Measurements from ENCODE around the gene TH. TPM values are rescaled to one million over a fixed set of nuclear protein-coding genes. Genes with fewer than 3 reads are reported as not detected.

Gene TH
- total RNA-seq, 1 experiment from 2014 or later = not detected

DNA sequence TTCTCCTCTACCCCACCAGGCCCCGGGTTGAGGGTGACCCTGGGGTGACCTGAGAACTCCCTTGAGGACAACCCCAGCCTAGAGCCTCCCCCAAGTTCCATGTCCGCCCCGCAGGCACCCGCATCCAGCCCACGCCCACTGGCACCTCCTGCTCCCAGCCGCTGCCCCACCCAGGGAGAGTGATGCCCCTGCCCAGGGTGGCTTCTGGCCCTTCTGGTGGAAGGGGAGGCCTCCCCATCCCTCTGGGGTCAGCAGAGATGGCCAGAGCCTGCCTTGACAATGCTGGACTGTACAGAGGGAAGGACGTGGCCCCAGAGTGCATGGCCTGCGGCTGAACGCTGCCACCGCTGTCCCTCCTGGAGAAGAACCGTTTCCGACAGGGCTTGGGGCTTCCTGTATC is 1.1 kb upstream of the TH start:
- Histone ChIP-seq H3K4me1 (ENCODE audit: control insufficient read depth, insufficient read depth, low read length) (peaks cover 8% of the 10 kb centered on the region; the same call in 1 of the 2 replicates), H3K36me3 (ENCODE audit: control insufficient read depth, insufficient read depth, low read length) (no peaks in the 10 kb centered on the region), H3K9me3 (ENCODE audit: control insufficient read depth, insufficient read depth, low read depth, low read length) (no peaks in the 10 kb centered on the region), H3K27me3 (ENCODE audit: control insufficient read depth, insufficient read depth, low read length) (no peaks in the 10 kb centered on the region), H3K4me3 (ENCODE audit: low read depth in 2 of 2, low read length in 2 of 2) (no peak overlapping the region), H3K27ac (ENCODE audit: low read length) (no peak overlapping the region)
- intact Hi-C loops (cut with micrococcal nuclease; ENCODE audit: unreplicated experiment) (no loop called here), in situ Hi-C loops (cut with HindIII; ENCODE audit: low pct_unique_long_range_greater_than_20kb, low sequenced_read_pairs) (no loop called here)
- ChIA-PET CTCF (no interaction called here), POLR2A (no interaction called here)
- no peak for DNase-seq (ENCODE audit: low read depth, low spot score)
- ATAC-seq = no peak
- no TSS peak for BruUV-seq (replicated peaks)
- TF ChIP-seq, protein P1, sequence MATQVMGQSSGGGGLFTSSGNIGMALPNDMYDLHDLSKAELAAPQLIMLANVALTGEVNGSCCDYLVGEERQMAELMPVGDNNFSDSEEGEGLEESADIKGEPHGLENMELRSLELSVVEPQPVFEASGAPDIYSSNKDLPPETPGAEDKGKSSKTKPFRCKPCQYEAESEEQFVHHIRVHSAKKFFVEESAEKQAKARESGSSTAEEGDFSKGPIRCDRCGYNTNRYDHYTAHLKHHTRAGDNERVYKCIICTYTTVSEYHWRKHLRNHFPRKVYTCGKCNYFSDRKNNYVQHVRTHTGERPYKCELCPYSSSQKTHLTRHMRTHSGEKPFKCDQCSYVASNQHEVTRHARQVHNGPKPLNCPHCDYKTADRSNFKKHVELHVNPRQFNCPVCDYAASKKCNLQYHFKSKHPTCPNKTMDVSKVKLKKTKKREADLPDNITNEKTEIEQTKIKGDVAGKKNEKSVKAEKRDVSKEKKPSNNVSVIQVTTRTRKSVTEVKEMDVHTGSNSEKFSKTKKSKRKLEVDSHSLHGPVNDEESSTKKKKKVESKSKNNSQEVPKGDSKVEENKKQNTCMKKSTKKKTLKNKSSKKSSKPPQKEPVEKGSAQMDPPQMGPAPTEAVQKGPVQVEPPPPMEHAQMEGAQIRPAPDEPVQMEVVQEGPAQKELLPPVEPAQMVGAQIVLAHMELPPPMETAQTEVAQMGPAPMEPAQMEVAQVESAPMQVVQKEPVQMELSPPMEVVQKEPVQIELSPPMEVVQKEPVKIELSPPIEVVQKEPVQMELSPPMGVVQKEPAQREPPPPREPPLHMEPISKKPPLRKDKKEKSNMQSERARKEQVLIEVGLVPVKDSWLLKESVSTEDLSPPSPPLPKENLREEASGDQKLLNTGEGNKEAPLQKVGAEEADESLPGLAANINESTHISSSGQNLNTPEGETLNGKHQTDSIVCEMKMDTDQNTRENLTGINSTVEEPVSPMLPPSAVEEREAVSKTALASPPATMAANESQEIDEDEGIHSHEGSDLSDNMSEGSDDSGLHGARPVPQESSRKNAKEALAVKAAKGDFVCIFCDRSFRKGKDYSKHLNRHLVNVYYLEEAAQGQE (IDR thresholded peaks at IDR 0.05; ENCODE audit: insufficient read depth in 1 of 2, low read depth in 2 of 2, low read length in 1 of 2) = no peak

DNA sequence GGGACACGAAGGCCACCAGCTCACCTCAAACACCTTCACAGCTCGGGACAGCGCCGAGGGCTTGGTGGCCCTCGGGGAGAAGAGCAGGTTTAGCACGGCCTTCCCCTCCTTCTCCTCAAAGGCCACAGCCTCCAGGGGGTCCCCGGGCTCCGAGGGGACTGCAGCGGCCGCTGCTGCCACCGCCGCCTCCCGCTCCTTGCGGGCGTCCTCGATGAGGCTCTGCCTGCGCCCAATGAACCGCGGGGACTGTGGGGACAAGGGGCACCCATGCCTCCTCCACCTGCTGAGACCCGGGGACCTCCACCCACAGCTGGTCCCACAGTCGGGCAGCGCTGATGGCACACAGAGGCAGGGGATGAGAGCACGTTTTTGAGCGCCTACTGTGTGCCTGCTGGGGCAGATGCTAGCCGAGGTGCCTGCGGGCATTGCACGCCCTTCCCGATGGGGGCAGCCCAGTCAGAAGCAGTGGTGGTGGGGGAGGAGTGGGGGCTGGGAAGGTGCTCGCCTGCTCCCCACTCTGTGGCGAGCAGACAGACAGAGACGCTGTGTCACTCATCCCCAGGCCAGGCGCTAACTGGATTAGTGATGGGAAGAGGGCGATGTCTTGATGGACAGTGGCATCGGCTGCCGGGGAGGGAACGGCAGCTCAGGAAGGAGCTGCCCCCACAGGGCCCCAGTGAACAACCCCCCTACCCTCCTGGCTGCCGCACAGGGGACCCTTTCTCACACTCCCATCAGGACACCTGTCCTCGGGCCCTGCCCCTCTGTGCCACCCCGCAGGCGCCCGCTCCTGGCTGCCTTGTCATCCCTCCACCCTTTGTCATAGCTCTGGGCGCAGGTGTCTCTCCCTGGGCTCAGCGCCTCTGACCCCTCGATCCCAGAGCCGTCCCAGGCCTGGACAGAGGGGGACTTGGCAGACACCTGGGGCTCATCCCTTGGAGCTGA is 1.7 kb downstream of the TH start:
- no TSS peak for BruUV-seq (replicated peaks)
- intact Hi-C loops (cut with micrococcal nuclease; ENCODE audit: unreplicated experiment) (no loop called here), in situ Hi-C loops (cut with HindIII; ENCODE audit: low pct_unique_long_range_greater_than_20kb, low sequenced_read_pairs) (no loop called here)
- Histone ChIP-seq H3K9me3 (ENCODE audit: control insufficient read depth, insufficient read depth, low read depth, low read length) (no peaks in the 10 kb centered on the region), H3K36me3 (ENCODE audit: control insufficient read depth, insufficient read depth, low read length) (no peaks in the 10 kb centered on the region), H3K27ac (ENCODE audit: low read length) (no peak overlapping the region), H3K4me1 (ENCODE audit: control insufficient read depth, insufficient read depth, low read length) (peaks cover 8% of the 10 kb centered on the region; the same call in 1 of the 2 replicates), H3K27me3 (ENCODE audit: control insufficient read depth, insufficient read depth, low read length) (no peaks in the 10 kb centered on the region), H3K4me3 (ENCODE audit: low read depth in 2 of 2, low read length in 2 of 2) (no peak overlapping the region)
- POLR2A ChIA-PET = interaction anchor here (0.7 kb wide), 1 partner anchor 158 kb away, joined by 9 read pairs; no protein-coding TSS in a partner anchor
- ATAC-seq = no peak
- DNase-seq (ENCODE audit: low read depth, low spot score) = no peak
- CTCF ChIA-PET = interaction anchor here (0.6 to 1.2 kb wide), 3 partner anchors 15 to 531 kb away, joined by 3 read pairs; no protein-coding TSS in a partner anchor
- TF ChIP-seq POLR2AphosphoS5 (IDR thresholded peaks at IDR 0.05; ENCODE audit: low read depth, low read length) = no peak
- TF ChIP-seq, protein P2, sequence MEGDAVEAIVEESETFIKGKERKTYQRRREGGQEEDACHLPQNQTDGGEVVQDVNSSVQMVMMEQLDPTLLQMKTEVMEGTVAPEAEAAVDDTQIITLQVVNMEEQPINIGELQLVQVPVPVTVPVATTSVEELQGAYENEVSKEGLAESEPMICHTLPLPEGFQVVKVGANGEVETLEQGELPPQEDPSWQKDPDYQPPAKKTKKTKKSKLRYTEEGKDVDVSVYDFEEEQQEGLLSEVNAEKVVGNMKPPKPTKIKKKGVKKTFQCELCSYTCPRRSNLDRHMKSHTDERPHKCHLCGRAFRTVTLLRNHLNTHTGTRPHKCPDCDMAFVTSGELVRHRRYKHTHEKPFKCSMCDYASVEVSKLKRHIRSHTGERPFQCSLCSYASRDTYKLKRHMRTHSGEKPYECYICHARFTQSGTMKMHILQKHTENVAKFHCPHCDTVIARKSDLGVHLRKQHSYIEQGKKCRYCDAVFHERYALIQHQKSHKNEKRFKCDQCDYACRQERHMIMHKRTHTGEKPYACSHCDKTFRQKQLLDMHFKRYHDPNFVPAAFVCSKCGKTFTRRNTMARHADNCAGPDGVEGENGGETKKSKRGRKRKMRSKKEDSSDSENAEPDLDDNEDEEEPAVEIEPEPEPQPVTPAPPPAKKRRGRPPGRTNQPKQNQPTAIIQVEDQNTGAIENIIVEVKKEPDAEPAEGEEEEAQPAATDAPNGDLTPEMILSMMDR (IDR thresholded peaks at IDR 0.05) = no peak
- TF ChIP-seq SIN3A (IDR thresholded peaks at IDR 0.05; ENCODE audit: borderline replicate concordance, insufficient read depth, low read depth, low read length) = no peak
- no peak for TF ChIP-seq TCF7L2 (IDR thresholded peaks at IDR 0.05; ENCODE audit: low read depth, low read length)
- TF ChIP-seq, protein P1 (IDR thresholded peaks at IDR 0.05; ENCODE audit: insufficient read depth in 1 of 2, low read depth in 2 of 2, low read length in 1 of 2) = no peak

All from Panc1 (cell line).